ENCODE data around the gene CYP2W1. TPM values are rescaled to one million over a fixed set of nuclear protein-coding genes. Genes with fewer than 3 reads are reported as not detected.

The CYP2W1 gene
- total and polyA plus RNA-seq, 2 experiments from 2014 or later, result not detected

DNA sequence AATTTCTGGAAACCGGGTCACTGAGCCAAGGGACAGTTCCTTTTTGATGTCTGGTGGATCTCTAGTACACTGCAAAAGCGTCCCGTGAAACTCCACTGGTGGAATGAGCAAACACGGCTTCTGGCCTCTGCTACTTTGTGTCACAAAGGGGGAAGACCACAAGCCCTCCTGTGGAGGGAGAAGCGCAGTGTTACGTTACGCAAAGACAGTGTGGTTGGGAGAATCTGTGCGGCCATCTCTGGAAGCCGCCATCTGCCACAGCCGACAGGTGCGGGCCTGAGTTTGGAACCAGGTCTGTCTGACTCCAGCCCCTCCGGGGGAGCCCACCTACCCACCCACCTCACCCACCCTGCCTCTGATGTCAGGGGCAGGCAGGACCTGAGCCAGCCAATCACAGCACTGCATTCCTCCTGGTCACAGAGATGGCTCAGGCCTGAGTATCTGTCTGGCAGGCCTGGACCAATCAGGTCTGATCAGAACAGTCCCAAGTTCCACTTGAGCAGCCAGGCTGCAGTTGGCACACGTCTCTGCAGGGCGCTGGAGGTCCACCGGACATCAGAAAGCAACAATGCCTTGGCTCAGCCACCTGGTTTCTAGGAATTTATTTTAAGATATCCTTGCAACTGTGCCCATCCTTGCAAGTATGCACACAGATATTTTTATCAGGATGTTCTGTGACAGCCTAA is 3.0 kb upstream of the CYP2W1 start:
- no peak for DNase-seq
- WGBS, 2 experiments (ENCODE audit: low coverage in 1 of 2, low lambda C conversion rate in 2 of 2, missing lambda C conversion rate in 2 of 2), result 57 to 68% methylated on average over 14 to 15 of the region's 15 CpGs
- in situ Hi-C loops (cut with MboI), result no loop called here

DNA sequence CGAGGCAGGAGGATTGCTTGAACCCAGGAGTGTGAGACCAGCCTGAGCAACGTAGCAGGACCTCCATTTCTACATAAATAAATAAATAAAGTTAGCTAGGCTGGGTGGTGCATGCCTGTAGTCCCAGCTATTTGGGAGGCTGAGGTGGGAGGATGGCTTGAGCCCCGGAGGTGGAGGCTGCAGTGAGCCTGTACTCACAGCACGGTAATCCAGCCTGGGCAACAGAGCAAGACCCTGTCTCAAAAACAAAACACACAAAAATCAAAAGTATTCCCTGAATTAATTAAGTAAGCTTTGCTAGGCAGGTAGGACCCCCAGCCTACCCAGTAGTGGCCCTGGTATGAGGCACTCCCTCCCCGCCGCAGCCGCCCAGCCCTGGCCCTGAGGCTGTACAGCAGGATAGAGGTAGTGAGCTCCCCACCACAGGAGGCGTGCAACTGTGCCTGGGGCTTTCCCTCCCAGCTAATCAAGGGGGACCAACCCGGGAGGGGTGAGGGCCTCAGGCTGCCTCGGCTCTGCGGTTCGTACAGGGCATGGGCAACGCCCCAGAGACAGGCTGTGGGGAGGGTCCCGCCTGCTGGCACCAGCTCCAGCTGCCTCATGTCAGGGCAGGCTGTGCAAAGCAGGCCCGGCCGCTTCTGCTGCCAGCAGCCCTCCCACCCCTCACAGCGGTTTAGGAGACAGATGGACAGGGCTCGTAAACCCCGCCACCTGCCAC is 1.0 kb upstream of the CYP2W1 start:
- Histone ChIP-seq H3K27me3 (replicated peaks; ENCODE audit: insufficient read depth) (0 out of 2 replicates have a peak, but pooled peaks cover 8% of the 10 kb centered on the region), H3K4me3 (no peak overlapping the region), H4K20me1 (ENCODE audit: insufficient read depth) (no peaks in the 10 kb centered on the region), H3K4me1 (ENCODE audit: insufficient read depth) (no peaks in the 10 kb centered on the region), H3K36me3 (ENCODE audit: low read depth) (no peaks in the 10 kb centered on the region), H3K9me2 (ENCODE audit: insufficient read depth) (no peaks in the 10 kb centered on the region), H3F3A (ENCODE audit: insufficient read depth) (no peaks in the 10 kb centered on the region), H3K27ac (no peak overlapping the region), H2AFZ (no peak overlapping the region), H3K79me2 (ENCODE audit: insufficient read depth) (no peaks in the 10 kb centered on the region), H3K4me2 (ENCODE audit: unreplicated experiment) (no peak overlapping the region), H3K9me3 (ENCODE audit: low read depth) (no peaks in the 10 kb centered on the region), H3K9ac (no peak overlapping the region)
- 62 to 68% methylated on average over 18 of the region's 19 CpGs for WGBS, 2 experiments (ENCODE audit: low coverage in 1 of 2, low lambda C conversion rate in 2 of 2, missing lambda C conversion rate in 2 of 2)
- TF ChIP-seq EZH2 (IDR thresholded peaks at IDR 0.05; ENCODE audit: insufficient read depth, poor library complexity, severe bottlenecking), result no peak
- TF ChIP-seq EZH2phosphoT487 (IDR thresholded peaks at IDR 0.05; ENCODE audit: insufficient read depth, low read depth), result no peak
- no peak for DNase-seq
- in situ Hi-C loops (cut with MboI), result no loop called here

More for the DNA sequence above, 3.0 kb upstream of the CYP2W1 start:
- no peaks in the 10 kb centered on the region for H3K9me2 ChIP-seq (ENCODE audit: insufficient read depth)
- no peak overlapping the region for H3K27ac ChIP-seq
- no peaks in the 10 kb centered on the region for H3K4me1 ChIP-seq (ENCODE audit: insufficient read depth)
- no peak for TF ChIP-seq EZH2 (IDR thresholded peaks at IDR 0.05; ENCODE audit: insufficient read depth, poor library complexity, severe bottlenecking)
- TF ChIP-seq EZH2phosphoT487 (IDR thresholded peaks at IDR 0.05; ENCODE audit: insufficient read depth, low read depth), result no peak
- no peak overlapping the region for H3K4me2 ChIP-seq (ENCODE audit: unreplicated experiment)
- H3K79me2 ChIP-seq (ENCODE audit: insufficient read depth), result no peaks in the 10 kb centered on the region
- H3K9ac ChIP-seq, result no peak overlapping the region
- no peak overlapping the region for H3K4me3 ChIP-seq
- no peaks in the 10 kb centered on the region for H3K36me3 ChIP-seq (ENCODE audit: low read depth)
- H3K27me3 ChIP-seq (replicated peaks; ENCODE audit: insufficient read depth), result 0 out of 2 replicates have a peak, but pooled peaks cover 1% of the 10 kb centered on the region
- no peak overlapping the region for H2AFZ ChIP-seq
- no peaks in the 10 kb centered on the region for H4K20me1 ChIP-seq (ENCODE audit: insufficient read depth)
- H3K9me3 ChIP-seq (ENCODE audit: low read depth), result no peaks in the 10 kb centered on the region
- H3F3A ChIP-seq (ENCODE audit: insufficient read depth), result no peaks in the 10 kb centered on the region

DNA sequence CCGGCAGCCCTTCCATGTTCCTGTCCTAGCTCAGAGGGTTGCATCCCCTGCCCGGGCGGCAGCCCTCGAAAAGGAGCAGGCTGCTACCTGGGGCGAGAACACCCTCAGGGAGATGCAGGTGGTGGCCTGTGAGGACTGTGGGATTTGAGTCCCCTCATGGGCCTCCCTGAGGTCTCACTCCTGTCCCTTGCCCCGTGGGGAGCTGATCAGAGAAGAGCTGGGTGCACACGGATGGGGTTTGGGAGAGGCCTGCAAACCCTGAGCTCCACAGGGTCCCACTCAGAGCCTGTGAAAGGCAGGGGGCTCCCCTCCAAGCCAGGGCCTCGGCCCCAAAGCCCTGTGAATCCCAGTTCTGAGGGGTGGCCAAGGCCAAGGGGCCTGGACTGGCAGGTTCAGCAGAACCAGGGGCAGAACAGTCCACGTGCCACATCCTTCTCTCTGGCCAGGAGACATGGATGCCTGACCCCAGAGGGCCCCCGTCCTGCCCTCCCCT is 424 bp upstream of the CYP2W1 start:
- no peak for DNase-seq
- Histone ChIP-seq H3K79me2 (ENCODE audit: insufficient read depth) (no peaks in the 10 kb centered on the region), H4K20me1 (ENCODE audit: insufficient read depth) (no peaks in the 10 kb centered on the region), H3K9ac (no peak overlapping the region), H3K4me2 (ENCODE audit: unreplicated experiment) (no peak overlapping the region), H3K9me3 (ENCODE audit: low read depth) (no peaks in the 10 kb centered on the region), H3F3A (ENCODE audit: insufficient read depth) (no peaks in the 10 kb centered on the region), H2AFZ (no peak overlapping the region), H3K9me2 (ENCODE audit: insufficient read depth) (no peaks in the 10 kb centered on the region), H3K27ac (no peak overlapping the region), H3K27me3 (replicated peaks; ENCODE audit: insufficient read depth) (0 out of 2 replicates have a peak, but pooled peaks cover 8% of the 10 kb centered on the region), H3K4me1 (ENCODE audit: insufficient read depth) (no peaks in the 10 kb centered on the region), H3K36me3 (ENCODE audit: low read depth) (no peaks in the 10 kb centered on the region), H3K4me3 (no peak overlapping the region)
- in situ Hi-C loops (cut with MboI), result no loop called here
- 56 to 65% methylated on average over 9 of the region's 10 CpGs for whole genome bisulfite sequencing, 2 experiments (ENCODE audit: low coverage in 1 of 2, low lambda C conversion rate in 2 of 2, missing lambda C conversion rate in 2 of 2)
- TF ChIP-seq EZH2phosphoT487 (IDR thresholded peaks at IDR 0.05; ENCODE audit: insufficient read depth, low read depth) (no peak), EZH2 (IDR thresholded peaks at IDR 0.05; ENCODE audit: insufficient read depth, poor library complexity, severe bottlenecking) (no peak)

DNA sequence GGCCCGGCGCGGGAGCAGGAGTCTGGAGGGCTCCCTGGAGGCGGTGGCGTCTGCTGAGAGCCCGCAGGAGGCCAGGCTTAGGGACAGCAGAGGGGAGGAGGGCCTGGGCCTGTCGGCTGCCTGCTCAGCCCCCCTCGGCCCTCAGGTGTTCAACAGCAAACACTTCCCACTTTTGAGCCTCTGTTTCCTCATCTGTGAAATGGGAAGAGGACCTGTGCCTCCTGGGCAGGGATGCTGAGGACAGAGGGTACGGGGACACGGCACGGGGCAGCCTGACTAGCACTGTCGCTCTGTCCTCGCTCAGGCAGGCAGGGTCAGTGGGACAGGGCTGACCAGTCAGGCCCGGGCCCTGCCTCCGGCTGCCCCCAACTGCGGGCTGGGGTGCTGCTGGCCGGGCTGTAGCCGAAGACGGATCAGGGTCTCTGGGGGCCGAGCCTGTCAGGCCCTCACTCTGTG is 663 bp downstream of the CYP2W1 start:
- TF ChIP-seq EZH2phosphoT487 (IDR thresholded peaks at IDR 0.05; ENCODE audit: insufficient read depth, low read depth) (no peak), EZH2 (IDR thresholded peaks at IDR 0.05; ENCODE audit: insufficient read depth, poor library complexity, severe bottlenecking) (no peak)
- no peaks in the 10 kb centered on the region for H3K79me2 ChIP-seq (ENCODE audit: insufficient read depth)
- H3K4me2 ChIP-seq (ENCODE audit: unreplicated experiment), result no peak overlapping the region
- in situ Hi-C loops (cut with MboI), result no loop called here
- H3F3A ChIP-seq (ENCODE audit: insufficient read depth), result no peaks in the 10 kb centered on the region
- no peaks in the 10 kb centered on the region for H3K9me2 ChIP-seq (ENCODE audit: insufficient read depth)
- H3K4me1 ChIP-seq (ENCODE audit: insufficient read depth), result no peaks in the 10 kb centered on the region
- H3K27ac ChIP-seq, result no peak overlapping the region
- H3K4me3 ChIP-seq, result no peak overlapping the region
- WGBS, 2 experiments (ENCODE audit: low coverage in 1 of 2, low lambda C conversion rate in 2 of 2, missing lambda C conversion rate in 2 of 2), result 63 to 69% methylated on average over 20 of the region's 20 CpGs
- no peak overlapping the region for H2AFZ ChIP-seq
- H3K27me3 ChIP-seq (replicated peaks; ENCODE audit: insufficient read depth), result 0 out of 2 replicates have a peak, but pooled peaks cover 8% of the 10 kb centered on the region
- H4K20me1 ChIP-seq (ENCODE audit: insufficient read depth), result no peaks in the 10 kb centered on the region
- no peak for DNase-seq
- no peaks in the 10 kb centered on the region for H3K36me3 ChIP-seq (ENCODE audit: low read depth)
- no peaks in the 10 kb centered on the region for H3K9me3 ChIP-seq (ENCODE audit: low read depth)
- no peak overlapping the region for H3K9ac ChIP-seq

Data from GM23248 (cell line).